HG02973 (cell line): ENCODE data around the gene NBPF8.
"Not testable (repeated sequence)": the region's sequence is repeated elsewhere in the genome, so short reads cannot be mapped to it uniquely, and the experiment has no call there.

Source experiments
- ATAC-seq: cut with Tn5 transposase; IDR thresholded peaks from one replicate; pipeline ENCODE4 v1.9.1; 2021; ENCODE audit warnings: moderate library complexity; ENCODE audit not compliant: unreplicated experiment

Gene NBPF8, protein sequence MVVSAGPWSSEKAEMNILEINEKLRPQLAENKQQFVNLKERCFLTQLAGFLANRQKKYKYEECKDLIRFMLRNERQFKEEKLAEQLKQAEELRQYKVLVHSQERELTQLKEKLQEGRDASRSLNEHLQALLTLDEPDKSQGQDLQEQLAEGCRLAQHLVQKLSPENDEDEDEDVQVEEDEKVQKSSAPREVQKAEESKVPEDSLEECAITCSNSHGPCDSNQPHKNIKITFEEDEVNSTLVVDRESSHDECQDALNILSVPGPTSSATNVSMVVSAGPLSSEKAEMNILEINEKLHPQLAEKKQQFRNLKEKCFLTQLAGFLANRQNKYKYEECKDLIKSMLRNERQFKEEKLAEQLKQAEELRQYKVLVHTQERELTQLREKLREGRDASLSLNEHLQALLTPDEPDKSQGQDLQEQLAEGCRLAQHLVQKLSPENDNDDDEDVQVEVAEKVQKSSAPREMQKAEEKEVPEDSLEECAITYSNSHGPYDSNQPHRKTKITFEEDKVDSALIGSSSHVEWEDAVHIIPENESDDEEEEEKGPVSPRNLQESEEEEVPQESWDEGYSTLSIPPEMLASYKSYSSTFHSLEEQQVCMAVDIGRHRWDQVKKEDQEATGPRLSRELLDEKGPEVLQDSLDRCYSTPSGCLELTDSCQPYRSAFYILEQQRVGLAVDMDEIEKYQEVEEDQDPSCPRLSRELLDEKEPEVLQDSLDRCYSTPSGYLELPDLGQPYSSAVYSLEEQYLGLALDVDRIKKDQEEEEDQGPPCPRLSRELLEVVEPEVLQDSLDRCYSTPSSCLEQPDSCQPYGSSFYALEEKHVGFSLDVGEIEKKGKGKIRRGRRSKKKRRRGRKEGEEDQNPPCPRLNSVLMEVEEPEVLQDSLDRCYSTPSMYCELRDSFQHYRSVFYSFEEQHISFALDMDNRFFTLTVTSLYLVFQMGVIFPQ

DNA sequence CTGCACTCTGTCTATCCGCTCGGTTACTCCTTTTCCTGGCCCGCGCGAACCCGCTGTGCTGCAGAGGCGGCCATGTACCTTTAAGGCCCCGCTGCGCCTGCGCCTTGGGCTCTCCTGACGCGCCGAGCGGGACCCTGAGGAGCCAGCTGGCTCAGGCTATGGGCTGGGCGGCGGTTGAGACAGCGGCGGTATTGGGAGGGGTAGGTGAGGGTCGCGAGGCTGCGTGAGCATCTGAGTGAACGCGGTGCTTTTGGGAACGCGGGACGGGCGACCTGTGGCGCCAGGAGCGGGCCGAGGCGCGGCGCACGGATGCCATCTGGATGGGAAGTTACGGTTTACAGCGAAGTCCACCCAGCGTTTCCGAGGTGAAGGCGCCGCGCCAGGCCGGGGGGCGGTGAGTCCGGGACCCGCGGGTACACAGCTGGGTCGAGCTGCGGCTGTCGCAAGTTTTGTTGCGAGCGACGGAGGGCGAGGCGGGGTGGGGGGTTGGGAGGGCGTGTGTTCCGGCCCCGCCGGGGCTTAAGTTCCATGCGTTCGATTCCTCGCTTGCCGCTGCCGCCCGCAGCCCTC, at the start of gene NBPF8:
Gene NBPF8, plus strand, starts transcription at position 125 of the 570 bp plus-strand sequence. CDS start 21,488 bp downstream, outside the sequence.
- peak; percentile 98 for ATAC-seq

DNA sequence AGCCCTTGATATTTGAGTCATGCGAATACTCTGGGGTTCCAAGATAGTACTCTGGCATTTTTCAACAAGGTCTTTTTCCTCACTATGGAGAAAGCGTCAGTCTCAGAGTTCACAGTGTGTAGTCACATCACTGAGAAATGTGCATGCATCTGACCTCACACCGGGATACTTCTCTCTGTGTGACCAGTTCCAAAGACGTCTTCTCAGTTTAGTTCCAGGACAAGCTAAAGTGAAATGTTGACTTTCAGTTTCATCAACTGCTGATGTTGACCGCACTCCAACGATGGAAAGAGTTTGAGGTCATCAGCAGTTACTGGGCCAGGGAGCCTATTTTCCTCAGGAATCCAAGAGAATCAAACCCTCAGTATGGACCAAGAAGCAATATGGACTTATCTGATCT, 47.1 kb upstream of the NBPF8 start:
- not testable (repeated sequence) for ATAC-seq

DNA sequence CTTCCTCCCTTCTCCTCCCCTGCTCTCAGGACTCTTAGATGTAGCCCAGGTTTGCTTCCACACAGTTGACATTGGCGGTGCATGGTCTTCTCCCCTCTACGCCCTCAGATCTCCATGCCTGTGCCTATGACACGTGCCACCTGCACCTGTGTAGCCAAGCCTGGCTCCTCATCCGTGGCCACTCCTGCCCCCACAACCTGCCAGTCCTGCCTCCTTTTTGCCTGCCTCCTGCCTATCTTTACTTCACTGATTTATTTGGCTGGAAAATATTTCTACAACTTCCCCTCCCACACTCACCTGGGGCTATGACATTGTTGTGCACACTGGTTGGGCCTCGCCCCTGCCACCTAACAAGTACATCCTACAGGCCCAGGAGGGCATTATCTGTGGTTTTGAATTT, 28.2 kb upstream of the NBPF8 start:
- not testable (repeated sequence) for ATAC-seq

DNA sequence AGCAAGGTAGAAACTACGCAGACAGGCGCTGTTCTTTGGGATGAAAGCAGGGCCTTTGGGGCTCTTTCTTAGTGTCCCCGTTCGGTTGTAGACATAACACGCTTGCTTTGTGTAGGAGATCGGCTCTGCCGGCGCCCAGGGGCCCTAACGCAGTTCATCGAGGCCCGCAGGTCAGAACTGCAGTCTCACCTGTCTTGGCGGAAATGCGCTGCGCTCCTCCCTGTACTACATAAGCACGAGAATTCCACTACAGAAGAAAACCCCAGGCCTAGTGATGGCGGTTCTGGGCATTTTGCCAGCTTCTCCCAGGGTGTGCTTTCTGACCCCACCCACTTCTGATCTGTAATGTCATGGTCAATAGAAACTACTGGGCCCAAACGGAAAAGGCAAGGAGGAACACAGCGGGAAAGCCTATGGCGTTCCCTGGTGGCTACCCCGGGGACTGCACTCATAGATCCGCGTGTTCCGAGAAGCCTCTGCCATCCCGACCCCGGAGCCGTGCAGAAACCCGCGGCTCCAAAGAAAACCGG, 26.2 kb upstream of the NBPF8 start:
- not testable (repeated sequence) for ATAC-seq

DNA sequence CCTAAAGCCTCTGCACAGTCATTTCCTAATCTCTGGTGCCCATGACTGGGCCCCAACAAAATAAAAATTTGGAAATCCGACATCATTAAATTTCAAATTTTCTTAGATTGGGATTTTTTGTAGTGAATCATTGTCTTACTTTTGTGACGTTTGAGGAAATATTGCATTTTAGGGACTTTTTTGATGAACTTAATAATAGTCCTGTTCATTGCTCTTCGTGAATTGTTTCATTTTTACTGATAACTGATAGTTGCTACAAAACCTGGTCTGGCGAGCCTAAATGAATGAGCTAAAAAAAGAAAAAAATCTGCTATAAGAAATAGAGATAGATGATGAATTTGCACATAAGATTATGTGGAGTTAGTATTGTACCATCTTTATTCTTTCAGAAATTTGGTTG, 23.5 kb upstream of the NBPF8 start:
- ATAC-seq: not testable (repeated sequence)

DNA sequence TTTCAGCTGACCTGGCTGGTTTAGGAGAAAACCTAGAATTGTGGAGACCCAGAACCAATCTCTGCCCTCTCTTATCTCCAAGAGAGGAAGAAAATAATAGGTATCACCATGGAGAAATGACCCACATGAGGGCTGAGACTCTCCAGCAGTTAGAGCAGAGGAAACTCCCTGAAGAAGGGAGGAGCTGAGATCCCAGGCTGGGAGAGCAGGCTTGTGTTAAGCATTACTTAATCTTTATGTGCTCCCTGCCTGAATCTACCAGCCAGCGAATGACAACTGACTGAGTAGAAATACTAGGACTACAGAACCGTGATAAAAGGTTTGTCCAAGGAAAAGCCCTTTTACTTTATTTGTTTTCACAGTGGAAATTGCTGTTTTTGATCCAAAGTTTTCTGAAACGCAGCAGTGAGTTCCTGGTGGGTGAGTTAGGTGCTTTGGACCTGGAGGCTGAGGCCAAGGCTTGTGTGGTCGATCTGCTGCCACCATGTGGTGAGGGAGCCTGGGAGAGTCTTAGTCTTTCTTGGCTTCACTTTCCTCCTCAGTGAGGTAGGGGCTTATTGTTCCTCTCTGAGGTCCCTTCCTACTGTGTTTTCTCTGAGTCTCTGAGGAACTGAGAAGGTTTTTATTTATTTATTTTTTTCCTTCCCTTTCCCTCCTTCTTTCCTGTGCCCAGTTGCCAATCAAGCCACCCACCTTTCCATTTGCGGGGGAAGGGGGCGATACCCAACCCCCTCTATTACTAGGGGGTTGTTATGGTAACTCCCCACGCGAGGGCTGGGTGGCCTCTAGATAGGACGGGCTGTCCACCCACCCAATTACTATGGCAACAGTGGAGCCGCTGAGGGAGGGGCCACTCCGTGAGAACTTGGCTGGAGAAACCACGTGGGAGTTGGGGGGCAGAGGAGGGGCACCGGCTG, 21.3 kb upstream of the NBPF8 start:
- ATAC-seq: not testable (repeated sequence)

DNA sequence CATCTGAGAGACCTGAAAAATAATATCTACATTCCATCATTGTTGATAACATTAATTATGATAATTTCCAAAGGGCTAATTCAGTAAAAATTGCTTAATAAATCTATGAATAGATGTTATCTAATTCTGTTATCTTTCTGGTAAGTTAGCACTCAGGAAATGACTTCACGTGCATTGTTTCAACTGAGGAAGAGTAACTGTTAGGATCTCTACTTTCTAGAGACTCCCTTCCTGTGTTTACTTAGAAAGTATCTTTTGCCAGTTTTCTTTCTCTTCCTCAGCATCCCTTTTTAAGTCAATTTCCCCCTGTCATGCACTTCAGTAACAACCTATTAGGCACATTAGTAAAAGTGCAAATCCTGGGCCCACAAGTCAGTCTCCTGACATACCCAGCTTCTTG, 9.5 kb upstream of the NBPF8 start:
- not testable (repeated sequence) for ATAC-seq

DNA sequence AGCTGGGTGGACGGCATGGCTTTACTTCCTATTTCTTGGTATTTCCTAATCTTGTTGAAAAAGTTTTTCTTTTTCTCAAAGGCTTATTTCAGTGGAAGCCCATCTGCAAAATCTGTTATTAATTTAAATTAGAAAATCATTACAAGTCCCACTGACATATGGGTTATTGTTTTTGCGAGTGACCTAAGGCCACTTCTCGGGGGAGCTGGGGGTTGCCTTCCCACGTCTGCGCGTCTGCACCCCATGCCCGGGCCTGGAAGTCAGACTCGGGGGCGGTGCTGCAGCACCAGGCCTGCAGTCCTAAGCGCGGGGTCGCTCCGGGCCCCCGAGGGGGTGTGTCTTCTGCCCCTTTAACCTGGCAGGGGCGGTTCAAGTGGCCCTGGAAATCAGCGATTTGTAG, 384 bp upstream of the NBPF8 start:
- ATAC-seq: not testable (repeated sequence)

DNA sequence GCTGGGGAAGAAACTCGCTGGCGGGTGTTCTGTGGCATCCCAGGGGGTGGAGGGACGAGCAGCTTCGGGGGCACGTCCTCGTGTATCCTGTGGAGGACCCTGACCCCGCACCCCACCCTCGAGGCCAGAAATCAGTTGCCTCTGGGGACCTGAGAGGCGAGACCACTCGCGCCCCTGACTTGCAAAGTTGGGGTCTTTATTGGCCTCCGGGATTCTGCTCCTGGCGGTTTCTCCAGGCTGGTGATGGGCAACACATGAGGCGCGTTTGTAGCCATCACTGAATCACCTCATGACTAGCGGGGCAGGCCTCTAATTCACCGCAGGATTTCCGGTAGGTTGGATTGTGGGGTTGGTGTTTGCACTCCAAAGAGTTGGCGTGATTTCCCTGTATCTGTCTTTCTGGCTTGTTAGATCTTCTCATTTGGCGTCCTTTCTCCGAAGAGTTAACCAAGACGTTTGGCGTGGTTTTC, 692 bp downstream of the NBPF8 start:
- ATAC-seq: peak; percentile 19

DNA sequence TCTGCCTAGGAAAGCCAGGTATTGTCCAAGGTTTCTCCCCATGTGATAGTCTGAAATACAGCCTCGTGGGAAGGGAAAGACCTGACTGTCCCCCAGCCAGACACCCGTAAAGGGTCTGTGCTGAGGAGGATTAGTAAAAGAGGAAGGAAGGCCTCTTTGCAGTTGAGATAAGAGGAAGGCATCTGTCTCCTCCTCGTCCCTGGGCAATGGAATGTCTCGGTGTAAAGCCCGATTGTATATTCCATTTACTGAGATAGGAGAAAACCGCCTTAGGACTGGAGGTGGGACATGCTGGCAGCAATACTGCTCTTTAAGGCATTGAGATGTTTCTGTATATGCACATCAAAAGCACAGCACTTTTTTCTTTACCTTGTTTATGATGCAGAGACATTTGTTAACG, 10.2 kb downstream of the NBPF8 start:
- ATAC-seq: not testable (repeated sequence)

DNA sequence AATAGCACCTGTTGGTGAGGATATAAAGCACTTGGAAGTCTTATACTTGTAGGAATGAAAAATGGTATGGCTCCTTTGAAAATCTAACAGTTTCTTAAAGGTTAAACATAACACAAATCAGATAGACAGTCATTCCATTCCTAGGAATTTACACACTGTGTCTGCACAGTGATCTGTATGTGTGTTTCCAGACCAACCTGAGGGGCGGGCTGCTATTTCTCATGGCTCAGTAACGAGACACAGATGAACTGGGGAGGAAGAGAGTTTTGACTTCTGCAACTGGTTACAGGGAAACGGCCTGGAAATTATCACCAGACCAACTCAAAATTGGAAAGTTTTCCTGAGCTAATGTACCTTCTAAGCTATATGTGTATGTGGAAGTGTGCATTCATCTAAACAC, 16.8 kb downstream of the NBPF8 start:
- ATAC-seq: not testable (repeated sequence)

DNA sequence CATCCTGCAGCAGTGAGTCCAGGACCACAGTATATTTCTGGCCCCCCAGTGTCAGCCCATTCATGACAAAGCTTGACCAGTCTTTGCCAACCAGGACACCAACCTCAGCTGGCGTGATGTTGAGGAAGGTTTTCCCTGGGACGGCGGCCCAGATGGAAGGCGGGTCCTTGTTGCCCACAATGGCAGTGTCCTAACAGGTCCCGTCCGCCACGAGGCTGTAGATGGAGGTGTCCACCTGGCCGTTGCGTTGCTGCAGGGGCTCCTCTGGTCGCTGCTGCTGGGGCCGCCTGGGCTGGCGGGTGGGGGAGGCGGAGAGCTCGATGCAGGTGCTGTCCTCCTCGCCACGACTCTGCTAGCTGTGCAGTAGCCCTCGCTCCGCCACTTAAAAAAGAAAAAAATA, 19.0 kb downstream of the NBPF8 start:
- not testable (repeated sequence) for ATAC-seq

DNA sequence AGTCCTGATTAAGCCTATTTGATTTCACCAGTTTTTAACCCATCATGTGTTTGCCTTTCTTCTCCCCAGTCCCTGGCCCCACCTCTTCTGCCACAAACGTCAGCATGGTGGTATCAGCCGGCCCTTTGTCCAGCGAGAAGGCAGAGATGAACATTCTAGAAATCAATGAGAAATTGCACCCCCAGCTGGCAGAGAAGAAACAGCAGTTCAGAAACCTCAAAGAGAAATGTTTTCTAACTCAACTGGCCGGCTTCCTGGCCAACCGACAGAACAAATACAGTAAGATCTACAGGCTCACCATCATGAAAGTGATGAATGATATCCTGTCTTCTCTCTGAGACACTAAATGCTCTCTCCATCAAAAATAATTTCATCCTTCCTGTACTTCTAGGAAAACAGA, 34.3 kb downstream of the NBPF8 start:
- ATAC-seq: not testable (repeated sequence)
